Measurements from ENCODE around the gene RPS3. TPM values are rescaled to one million over a fixed set of nuclear protein-coding genes. Genes with fewer than 3 reads are reported as not detected.

The RPS3 gene
- total RNA-seq, 1 experiment from 2014 or later, result 3,765 TPM

- Mint-ChIP-seq H3K36me3 (ENCODE audit: insufficient read depth in 1 of 3, low read depth in 3 of 3) (peaks cover 15 to 21% (median 21%) of the 10 kb centered on the region in 3 experiments), H3K4me1 (peaks cover 3 to 16% of the 10 kb centered on the region in 2 experiments), H3K4me3 (no peak overlapping the region), H3K9me3 (no peaks in the 10 kb centered on the region), H3K27me3 (ENCODE audit: low read depth) (no peaks in the 10 kb centered on the region), H3K27ac (no peak overlapping the region)
- Histone ChIP-seq H4K5ac (ENCODE audit: insufficient read length, low read depth, low read length) (no peak overlapping the region), H3K9me3 (ENCODE audit: control insufficient read depth, low read depth, low read length) (no peaks in the 10 kb centered on the region), H2BK120ac (ENCODE audit: low read depth, low read length, poor library complexity, severe bottlenecking) (no peak overlapping the region), H3K23me2 (ENCODE audit: insufficient read length, low read depth, low read length, poor library complexity, severe bottlenecking) (no peaks in the 10 kb centered on the region), H3K27ac (ENCODE audit: insufficient read length, low read depth, low read length) (no peak overlapping the region), H3K18ac (ENCODE audit: insufficient read length, low read depth, low read length) (no peak overlapping the region), H3K56ac (ENCODE audit: insufficient read length, low read depth, low read length) (no peak overlapping the region), H2BK12ac (ENCODE audit: insufficient read length, low read depth, low read length) (no peak overlapping the region), H3K27me3 (ENCODE audit: insufficient read depth, low read length) (no peaks in the 10 kb centered on the region), H2BK15ac (ENCODE audit: low read depth, low read length) (no peak overlapping the region), H4K8ac (replicated peaks; ENCODE audit: insufficient read length, low read depth, low read length) (no peak overlapping the region), H4K91ac (ENCODE audit: insufficient read length, low read depth, low read length) (no peak overlapping the region), H4K20me1 (ENCODE audit: control insufficient read depth, insufficient read depth, insufficient read length) (no peaks in the 10 kb centered on the region), H2AK5ac (ENCODE audit: insufficient read length, low read length) (no peak overlapping the region), H2AFZ (ENCODE audit: low read length) (no peak overlapping the region), H3K4me2 (ENCODE audit: insufficient read depth, insufficient read length, low read length) (no peak overlapping the region), H3T11ph (ENCODE audit: low read length) (no peak overlapping the region), H3K9ac (ENCODE audit: extremely low read depth, insufficient read length, low read length) (no peak overlapping the region), H3K4ac (ENCODE audit: low read depth, low read length) (no peak overlapping the region), H2BK5ac (ENCODE audit: insufficient read length, low read length) (no peak overlapping the region), H2BK20ac (ENCODE audit: low read depth, low read length, poor library complexity, severe bottlenecking) (no peak overlapping the region), H3K79me2 (ENCODE audit: insufficient read depth, low read length) (no peaks in the 10 kb centered on the region), H3K4me1 (ENCODE audit: insufficient read depth, low read length) (no peaks in the 10 kb centered on the region), H3K14ac (ENCODE audit: insufficient read depth, low read length) (no peak overlapping the region), H3K79me1 (ENCODE audit: insufficient read depth, low read depth, low read length, poor library complexity, severe bottlenecking) (no peaks in the 10 kb centered on the region), H3K23ac (ENCODE audit: insufficient read length, low read depth, low read length) (no peak overlapping the region)
- no CpG with 5 or more reads among the region's 11 CpGs for WGBS (ENCODE audit: extremely low coverage, insufficient read length, low lambda C conversion rate)
- DNase-seq, result no peak
- no peak for TF ChIP-seq CTCF (conservative IDR thresholded peaks at IDR 0.05)
Observed at GRCh38 chr11:75421035-75421602, 21.8 kb downstream of the RPS3 start.
